ENCODE data around the gene RDH16. TPM values are rescaled to one million over a fixed set of nuclear protein-coding genes. Genes with fewer than 3 reads are reported as not detected.

RDH16 gene
- polyA plus RNA-seq, 2 of the 4 experiments (the other 2 are of a cell fraction): 0.06 to 0.21 TPM

DNA sequence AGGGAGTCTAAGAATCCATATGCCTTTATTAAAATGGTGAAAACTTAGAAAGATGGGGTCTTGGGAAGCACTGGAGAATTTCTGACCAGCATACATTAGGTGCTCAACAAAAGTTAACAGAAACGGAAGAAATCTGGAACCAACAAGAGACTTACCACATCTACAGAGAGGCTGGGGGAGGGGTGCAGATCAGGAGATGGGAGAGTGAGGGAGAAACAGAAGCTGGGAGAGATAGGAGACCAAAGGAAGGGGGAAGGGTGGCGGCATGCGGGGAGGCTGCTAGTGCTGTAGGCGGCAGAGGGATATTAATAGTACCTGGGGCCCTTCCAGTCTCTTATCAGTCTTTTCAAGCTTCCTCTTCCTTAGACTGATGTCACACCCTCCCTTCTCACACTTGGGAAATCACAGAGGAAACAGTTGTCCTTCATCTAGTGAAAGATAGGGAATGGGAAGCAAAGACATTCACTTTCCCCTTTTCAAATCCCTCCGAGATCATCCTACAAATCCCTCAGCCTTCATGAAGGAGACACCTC lies 30.9 kb upstream of the RDH16 start:
- TF ChIP-seq ZNF302 (CRISPR knock-in tag; IDR thresholded peaks at IDR 0.05) (no peak), SMC3 (IDR thresholded peaks at IDR 0.05) (no peak), POLR2AphosphoS2 (conservative IDR thresholded peaks at IDR 0.05; ENCODE audit: low read length) (no peak), PHF8 (IDR thresholded peaks at IDR 0.05; ENCODE audit: borderline replicate concordance, low read depth) (no peak), RNF2 (IDR thresholded peaks at IDR 0.05; ENCODE audit: borderline replicate concordance, low read depth) (no peak), NFE2L2 (conservative IDR thresholded peaks at IDR 0.05; ENCODE audit: low read length) (no peak), RFX5 (IDR thresholded peaks at IDR 0.05) (no peak), EP300 (IDR thresholded peaks at IDR 0.05) (no peak), CBX8 (IDR thresholded peaks at IDR 0.05) (no peak), HOXB13 (CRISPR knock-in tag; IDR thresholded peaks at IDR 0.05; ENCODE audit: low read depth) (no peak), GATA3 (IDR thresholded peaks at IDR 0.05; ENCODE audit: borderline replicate concordance) (no peak), NR3C1 (IDR thresholded peaks at IDR 0.05) (no peak), ZSCAN20 (CRISPR knock-in tag; IDR thresholded peaks at IDR 0.05) (no peak), EHMT2 (IDR thresholded peaks at IDR 0.05; ENCODE audit: low read depth) (no peak)
- TF ChIP-seq, protein P1, sequence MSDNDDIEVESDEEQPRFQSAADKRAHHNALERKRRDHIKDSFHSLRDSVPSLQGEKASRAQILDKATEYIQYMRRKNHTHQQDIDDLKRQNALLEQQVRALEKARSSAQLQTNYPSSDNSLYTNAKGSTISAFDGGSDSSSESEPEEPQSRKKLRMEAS (IDR thresholded peaks at IDR 0.05): no peak
- TF ChIP-seq, protein P2, sequence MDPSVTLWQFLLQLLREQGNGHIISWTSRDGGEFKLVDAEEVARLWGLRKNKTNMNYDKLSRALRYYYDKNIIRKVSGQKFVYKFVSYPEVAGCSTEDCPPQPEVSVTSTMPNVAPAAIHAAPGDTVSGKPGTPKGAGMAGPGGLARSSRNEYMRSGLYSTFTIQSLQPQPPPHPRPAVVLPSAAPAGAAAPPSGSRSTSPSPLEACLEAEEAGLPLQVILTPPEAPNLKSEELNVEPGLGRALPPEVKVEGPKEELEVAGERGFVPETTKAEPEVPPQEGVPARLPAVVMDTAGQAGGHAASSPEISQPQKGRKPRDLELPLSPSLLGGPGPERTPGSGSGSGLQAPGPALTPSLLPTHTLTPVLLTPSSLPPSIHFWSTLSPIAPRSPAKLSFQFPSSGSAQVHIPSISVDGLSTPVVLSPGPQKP (IDR thresholded peaks at IDR 0.05; ENCODE audit: low read depth, low read length): no peak
- TF ChIP-seq, protein P3, sequence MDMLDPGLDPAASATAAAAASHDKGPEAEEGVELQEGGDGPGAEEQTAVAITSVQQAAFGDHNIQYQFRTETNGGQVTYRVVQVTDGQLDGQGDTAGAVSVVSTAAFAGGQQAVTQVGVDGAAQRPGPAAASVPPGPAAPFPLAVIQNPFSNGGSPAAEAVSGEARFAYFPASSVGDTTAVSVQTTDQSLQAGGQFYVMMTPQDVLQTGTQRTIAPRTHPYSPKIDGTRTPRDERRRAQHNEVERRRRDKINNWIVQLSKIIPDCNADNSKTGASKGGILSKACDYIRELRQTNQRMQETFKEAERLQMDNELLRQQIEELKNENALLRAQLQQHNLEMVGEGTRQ (IDR thresholded peaks at IDR 0.05): no peak
- TF ChIP-seq, protein P4, sequence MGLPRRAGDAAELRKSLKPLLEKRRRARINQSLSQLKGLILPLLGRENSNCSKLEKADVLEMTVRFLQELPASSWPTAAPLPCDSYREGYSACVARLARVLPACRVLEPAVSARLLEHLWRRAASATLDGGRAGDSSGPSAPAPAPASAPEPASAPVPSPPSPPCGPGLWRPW (IDR thresholded peaks at IDR 0.05): no peak
- DNase-seq (ENCODE audit: low read depth in 1 of 2, low spot score in 1 of 2) (no peak), ATAC-seq (no peak), FAIRE-seq (no peak)
- ChIA-PET POLR2A (interaction anchor here (1.2 kb wide), 1 partner anchor 300 kb away, joined by 3 read pairs; the partner anchor contains the start of gene PTGES3), CTCF (interaction anchor here (0.6 to 5.0 kb wide), 53 partner anchors 9 to 444 kb away, joined by 3 to 119 read pairs (median 4); partner anchors contain the start of genes HSD17B6, NACA, PRIM1 and STAT6)
- Histone ChIP-seq H3K4me2 (no peak overlapping the region), H3K27ac (no peak overlapping the region), H3K4me1 (peaks cover 13% of the 10 kb centered on the region; the same call in 2 of the 3 replicates), H3K4me3 (no peak overlapping the region), H3K9me3 (no peaks in the 10 kb centered on the region)
- 84% methylated on average over 5 of the region's 5 CpGs for WGBS (ENCODE audit: missing lambda C conversion rate)

DNA sequence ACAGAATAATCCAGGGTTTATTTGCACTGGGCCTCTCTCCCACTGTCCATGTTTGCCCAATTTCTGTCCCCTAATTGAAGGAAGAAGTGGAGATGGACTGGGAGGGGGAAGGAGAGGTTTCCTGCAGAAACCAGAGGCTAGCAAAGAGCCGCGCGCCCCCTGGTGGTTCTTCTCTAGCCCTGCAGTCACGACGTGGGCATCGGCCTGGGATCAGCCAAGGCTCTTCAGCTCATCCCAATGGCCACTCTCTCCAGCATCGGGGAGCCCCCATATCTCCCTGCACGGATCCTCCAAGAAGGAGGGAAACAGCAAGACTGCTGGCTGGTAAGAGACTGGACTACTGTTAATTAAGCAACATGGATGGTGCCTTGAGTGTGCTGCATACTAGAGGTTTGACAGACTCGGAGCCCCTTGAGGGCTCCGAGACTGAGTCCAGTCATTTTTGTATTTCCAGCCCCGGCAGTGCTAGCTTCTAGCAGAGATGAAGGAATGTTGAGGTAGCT lies 30.2 kb upstream of the RDH16 start:
- no peak for FAIRE-seq
- Histone ChIP-seq H3K4me1 (peaks cover 13% of the 10 kb centered on the region; the same call in 2 of the 3 replicates), H3K9me3 (no peaks in the 10 kb centered on the region), H3K4me2 (no peak overlapping the region), H3K27ac (peak overlapping the region; percentile 22 to 34; a peak in 2 of 6 replicates), H3K4me3 (no peak overlapping the region)
- 20% methylated on average over 11 of the region's 11 CpGs for WGBS (ENCODE audit: missing lambda C conversion rate)
- POLR2A ChIA-PET: interaction anchor here (0.6 to 1.2 kb wide), 2 partner anchors 254 to 299 kb away, joined by 3 to 6 read pairs; partner anchors contain the start of gene PTGES3
- peak; percentile 74 to 84 for ATAC-seq
- DNase-seq (ENCODE audit: low read depth in 1 of 2, low spot score in 1 of 2): peak; percentile 80 to 82
- no peak for TF ChIP-seq MAZ (IDR thresholded peaks at IDR 0.05; ENCODE audit: borderline replicate concordance, low read depth, low read length)
- TF ChIP-seq RAD21 (conservative IDR thresholded peaks at IDR 0.05 in 1 of 2, IDR thresholded peaks at IDR 0.05 in 1 of 2): peak; percentile 98 to 99
- TF ChIP-seq, protein P5, sequence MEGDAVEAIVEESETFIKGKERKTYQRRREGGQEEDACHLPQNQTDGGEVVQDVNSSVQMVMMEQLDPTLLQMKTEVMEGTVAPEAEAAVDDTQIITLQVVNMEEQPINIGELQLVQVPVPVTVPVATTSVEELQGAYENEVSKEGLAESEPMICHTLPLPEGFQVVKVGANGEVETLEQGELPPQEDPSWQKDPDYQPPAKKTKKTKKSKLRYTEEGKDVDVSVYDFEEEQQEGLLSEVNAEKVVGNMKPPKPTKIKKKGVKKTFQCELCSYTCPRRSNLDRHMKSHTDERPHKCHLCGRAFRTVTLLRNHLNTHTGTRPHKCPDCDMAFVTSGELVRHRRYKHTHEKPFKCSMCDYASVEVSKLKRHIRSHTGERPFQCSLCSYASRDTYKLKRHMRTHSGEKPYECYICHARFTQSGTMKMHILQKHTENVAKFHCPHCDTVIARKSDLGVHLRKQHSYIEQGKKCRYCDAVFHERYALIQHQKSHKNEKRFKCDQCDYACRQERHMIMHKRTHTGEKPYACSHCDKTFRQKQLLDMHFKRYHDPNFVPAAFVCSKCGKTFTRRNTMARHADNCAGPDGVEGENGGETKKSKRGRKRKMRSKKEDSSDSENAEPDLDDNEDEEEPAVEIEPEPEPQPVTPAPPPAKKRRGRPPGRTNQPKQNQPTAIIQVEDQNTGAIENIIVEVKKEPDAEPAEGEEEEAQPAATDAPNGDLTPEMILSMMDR (IDR thresholded peaks at IDR 0.05): peak; percentile 91
- peak; percentile 98 for TF ChIP-seq SMC3 (IDR thresholded peaks at IDR 0.05)
- CTCF ChIA-PET: interaction anchor here (0.6 to 5.0 kb wide), 59 partner anchors 9 to 443 kb away, joined by 3 to 119 read pairs (median 4); partner anchors contain the start of genes HSD17B6, NACA, PRIM1 and SDR9C7

Measured in A549 (cell line).